ENCODE data around the gene TNFRSF21.

DNA sequence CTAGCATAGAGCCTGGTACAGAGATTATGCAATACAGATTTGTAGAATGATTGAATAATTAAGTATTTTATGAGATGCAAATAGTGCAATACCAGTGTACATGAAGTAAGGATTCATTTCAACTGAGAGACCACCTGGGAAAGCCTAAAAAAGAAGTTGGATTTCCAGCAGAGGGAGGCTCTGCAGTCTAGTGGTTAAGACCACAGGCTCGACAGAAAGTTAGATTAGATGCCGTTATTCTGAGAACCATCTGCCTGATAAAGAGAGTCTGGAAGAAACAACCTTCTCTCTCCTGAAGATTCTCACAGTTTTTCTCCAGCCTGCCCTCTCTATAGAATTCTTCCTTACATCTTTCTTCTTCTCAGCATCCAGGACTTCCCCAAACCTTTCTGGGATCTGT, 13.6 kb upstream of the TNFRSF21 start:
- TF ChIP-seq CTCF (IDR thresholded peaks at IDR 0.05) = no peak
- TF ChIP-seq POLR2AphosphoS5 (IDR thresholded peaks at IDR 0.05) = no peak
